ENCODE measurements around the gene EXOSC9. TPM values are rescaled to one million over a fixed set of nuclear protein-coding genes. Genes with fewer than 3 reads are reported as not detected.

EXOSC9 gene
- total RNA-seq, 2 donors from 2014 or later: 10.6 to 14.2 TPM

DNA sequence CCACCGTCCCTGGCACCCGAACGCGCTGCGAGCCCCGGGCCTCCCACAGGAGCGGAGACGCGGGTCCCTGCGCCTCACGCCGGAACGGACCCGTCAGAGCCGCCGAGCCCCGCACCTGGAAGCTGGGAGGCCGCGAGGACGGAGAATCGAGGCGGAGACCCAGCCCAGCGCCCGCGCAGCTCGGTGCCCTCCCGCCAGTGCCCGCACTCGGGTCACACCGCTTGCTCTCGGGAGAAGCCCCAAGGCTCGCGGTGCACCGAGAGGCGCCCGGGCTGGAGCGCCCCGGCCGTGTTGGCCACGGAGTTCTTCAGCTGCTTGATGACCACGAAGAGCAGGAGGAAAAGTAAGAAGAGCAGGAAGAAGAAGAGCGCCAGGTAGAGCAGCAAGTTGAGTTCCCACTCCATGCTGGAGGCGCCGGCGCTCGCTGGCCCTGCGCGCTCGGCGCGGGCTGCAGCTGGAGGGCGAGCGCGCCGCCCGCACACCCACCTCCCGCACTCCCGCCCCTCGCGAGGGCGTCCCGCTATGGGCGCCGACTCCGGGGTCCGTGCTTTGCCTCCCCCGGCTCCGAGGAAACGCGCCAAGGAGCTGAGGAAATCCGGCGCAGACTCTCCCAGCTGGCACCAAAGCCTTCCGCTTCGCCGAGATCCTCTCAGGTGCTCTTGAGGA lies 36.3 kb upstream of the EXOSC9 start, which contains the start of gene SMIM43:
TSS of gene SMIM43 (minus strand) at position 463 of the 666 bp plus-strand sequence. CDS start at position 404, 59 bp downstream.
- peaks cover 0 to 15% of the 10 kb centered on the region in 2 donors for H3K27me3 ChIP-seq
- DNase-seq: no peak
- TF ChIP-seq, protein P1, sequence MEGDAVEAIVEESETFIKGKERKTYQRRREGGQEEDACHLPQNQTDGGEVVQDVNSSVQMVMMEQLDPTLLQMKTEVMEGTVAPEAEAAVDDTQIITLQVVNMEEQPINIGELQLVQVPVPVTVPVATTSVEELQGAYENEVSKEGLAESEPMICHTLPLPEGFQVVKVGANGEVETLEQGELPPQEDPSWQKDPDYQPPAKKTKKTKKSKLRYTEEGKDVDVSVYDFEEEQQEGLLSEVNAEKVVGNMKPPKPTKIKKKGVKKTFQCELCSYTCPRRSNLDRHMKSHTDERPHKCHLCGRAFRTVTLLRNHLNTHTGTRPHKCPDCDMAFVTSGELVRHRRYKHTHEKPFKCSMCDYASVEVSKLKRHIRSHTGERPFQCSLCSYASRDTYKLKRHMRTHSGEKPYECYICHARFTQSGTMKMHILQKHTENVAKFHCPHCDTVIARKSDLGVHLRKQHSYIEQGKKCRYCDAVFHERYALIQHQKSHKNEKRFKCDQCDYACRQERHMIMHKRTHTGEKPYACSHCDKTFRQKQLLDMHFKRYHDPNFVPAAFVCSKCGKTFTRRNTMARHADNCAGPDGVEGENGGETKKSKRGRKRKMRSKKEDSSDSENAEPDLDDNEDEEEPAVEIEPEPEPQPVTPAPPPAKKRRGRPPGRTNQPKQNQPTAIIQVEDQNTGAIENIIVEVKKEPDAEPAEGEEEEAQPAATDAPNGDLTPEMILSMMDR (IDR thresholded peaks at IDR 0.05): no peak
- TF ChIP-seq POLR2A (IDR thresholded peaks at IDR 0.05): no peak

DNA sequence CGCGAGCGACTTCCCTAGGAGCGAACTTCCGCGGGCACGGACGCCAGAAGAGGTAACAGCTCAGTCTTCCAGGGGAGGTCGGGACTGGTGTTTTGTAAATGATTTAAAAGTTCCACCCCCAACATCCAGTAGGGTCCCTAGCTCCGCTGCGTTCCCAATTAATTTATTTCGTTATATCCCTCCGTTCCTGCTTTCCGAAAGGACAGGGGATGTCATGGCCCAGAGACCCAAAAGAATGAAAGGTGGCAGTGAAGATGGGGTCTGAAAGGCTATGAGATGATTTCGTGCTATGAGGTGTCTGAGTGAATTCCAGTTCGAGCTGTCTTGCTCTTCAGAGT lies 35.8 kb upstream of the EXOSC9 start:
- peaks cover 13% of the 10 kb centered on the region for H3K4me1 ChIP-seq
- no peak for TF ChIP-seq POLR2A (IDR thresholded peaks at IDR 0.05)
- TF ChIP-seq, protein P1 (IDR thresholded peaks at IDR 0.05): no peak
- H3K36me3 ChIP-seq (replicated peaks in 1 of 2; ENCODE audit: insufficient read depth in 1 of 2, low read depth in 2 of 2): no peaks in the 10 kb centered on the region
- no peak overlapping the region for H3K4me3 ChIP-seq
- ATAC-seq (no peak), DNase-seq (no peak)
- H3K27ac ChIP-seq: no peak overlapping the region
- WGBS, 2 donors: 14 to 20% methylated on average over 7 to 16 of the region's 16 CpGs
- H3K27me3 ChIP-seq: peaks cover 0 to 15% of the 10 kb centered on the region in 2 donors
- intact Hi-C loops (cut with DNase I): no loop called here
- H3K9me3 ChIP-seq: no peaks in the 10 kb centered on the region

More for the DNA sequence above, 36.3 kb upstream of the EXOSC9 start, which contains the start of gene SMIM43:
- Histone ChIP-seq H3K9me3 (no peaks in the 10 kb centered on the region), H3K36me3 (replicated peaks in 1 of 2; ENCODE audit: insufficient read depth in 1 of 2, low read depth in 2 of 2) (no peaks in the 10 kb centered on the region), H3K4me1 (peaks cover 13% of the 10 kb centered on the region), H3K27ac (no peak within 1 kb of the TSS), H3K4me3 (no peak within 1 kb of the TSS)
- intact Hi-C loops (cut with DNase I): no loop called here
- WGBS, 2 donors: 1% methylated on average over 22 to 73 of the region's 75 CpGs
- ATAC-seq: no peak

DNA sequence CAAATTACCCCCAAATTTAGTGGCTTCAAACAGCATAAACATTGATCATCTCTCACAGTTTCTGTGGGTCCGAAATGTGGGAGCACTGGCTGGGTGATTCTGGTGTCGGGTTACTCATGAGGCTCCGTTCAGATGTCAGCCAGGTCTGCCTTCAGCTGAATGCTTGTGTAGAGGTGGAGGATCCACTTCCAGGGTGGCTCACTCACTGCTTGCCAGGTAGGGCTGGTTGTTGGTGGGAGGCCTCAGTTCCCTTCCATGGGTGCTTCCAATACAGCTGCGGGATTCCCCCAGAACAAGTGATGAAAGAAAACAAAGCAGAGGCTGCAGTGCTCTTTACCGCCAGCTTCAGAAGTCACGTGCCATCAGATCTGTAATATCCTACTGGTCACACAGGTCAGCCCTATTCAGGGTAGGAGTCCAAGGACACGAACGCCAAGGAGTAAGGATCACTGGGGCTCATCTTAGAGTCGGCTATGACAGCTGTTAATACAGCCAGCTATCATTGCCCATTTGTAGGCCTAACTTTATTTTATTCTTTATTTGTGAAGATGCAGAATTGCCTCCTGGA lies 35.1 kb upstream of the EXOSC9 start:
- TF ChIP-seq, protein P1 (IDR thresholded peaks at IDR 0.05): no peak
- TF ChIP-seq POLR2A (IDR thresholded peaks at IDR 0.05): no peak
- H3K4me3 ChIP-seq: no peak overlapping the region
- H3K27me3 ChIP-seq: peaks cover 0 to 15% of the 10 kb centered on the region in 2 donors
- H3K9me3 ChIP-seq: no peaks in the 10 kb centered on the region
- peaks cover 13% of the 10 kb centered on the region for H3K4me1 ChIP-seq
- DNase-seq: no peak
- intact Hi-C loops (cut with DNase I): no loop called here
- WGBS, 2 donors: 68 to 72% methylated on average over 9 of the region's 9 CpGs
- no peaks in the 10 kb centered on the region for H3K36me3 ChIP-seq (replicated peaks in 1 of 2; ENCODE audit: insufficient read depth in 1 of 2, low read depth in 2 of 2)
- H3K27ac ChIP-seq: no peak overlapping the region
- no peak for ATAC-seq

DNA sequence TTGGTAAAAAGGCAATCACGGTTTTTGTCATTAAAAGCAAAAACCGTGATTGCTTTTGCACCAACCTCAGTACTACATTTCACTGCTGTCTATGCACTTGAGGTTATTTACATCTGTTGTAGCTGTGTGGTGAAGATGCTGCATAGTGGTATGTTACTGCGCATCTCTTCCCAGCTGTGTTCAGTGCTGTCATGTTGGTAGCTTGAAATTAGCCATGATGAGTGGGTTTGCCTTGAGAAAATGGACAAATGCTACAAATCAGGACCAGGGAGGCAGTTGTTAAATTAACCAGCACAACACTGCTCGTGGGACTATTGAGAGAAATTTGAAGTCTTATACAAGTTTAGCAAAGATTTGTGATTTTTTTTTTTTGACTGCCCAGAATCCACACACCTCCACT lies 34.0 kb upstream of the EXOSC9 start:
- Histone ChIP-seq H3K4me3 (no peak overlapping the region), H3K4me1 (peaks cover 13% of the 10 kb centered on the region), H3K27me3 (peaks cover 0 to 15% of the 10 kb centered on the region in 2 donors), H3K36me3 (replicated peaks in 1 of 2; ENCODE audit: insufficient read depth in 1 of 2, low read depth in 2 of 2) (no peaks in the 10 kb centered on the region), H3K27ac (no peak overlapping the region), H3K9me3 (no peaks in the 10 kb centered on the region)
- WGBS, 2 donors: 67 to 71% methylated on average over 4 of the region's 4 CpGs
- ATAC-seq (no peak), DNase-seq (no peak)
- intact Hi-C loops (cut with DNase I): no loop called here
- no peak for TF ChIP-seq POLR2A (IDR thresholded peaks at IDR 0.05)
- TF ChIP-seq, protein P1 (IDR thresholded peaks at IDR 0.05): no peak
